Neural crest cell (in vitro differentiated cells): ENCODE data around the gene COP1. TPM values are rescaled to one million over a fixed set of nuclear protein-coding genes. Genes with fewer than 3 reads are reported as not detected.
"Not testable (repeated sequence)": the region's sequence is repeated elsewhere in the genome, so short reads cannot be mapped to it uniquely, and the experiment has no call there.

Source experiments
- DNase-seq: peaks from one replicate; pipeline ENCODE4 v3.0.0; 2021; ENCODE audit warnings: low read depth, mixed read lengths, low spot score
- H3K27ac Mint-ChIP-seq: one replicate; pipeline ENCODE4 v1.8.0; 2021; ENCODE audit warnings: mild to moderate bottlenecking, mixed read lengths; ENCODE audit not compliant: unreplicated experiment
- H3K27me3 Mint-ChIP-seq: 2 replicates; pipeline ENCODE4 v1.8.0; 2021; ENCODE audit warnings: low read depth, mild to moderate bottlenecking, mixed read lengths
- H3K36me3 Mint-ChIP-seq: 2 replicates; pipeline ENCODE4 v1.8.0; 2021; ENCODE audit warnings: low read depth, mild to moderate bottlenecking, mixed read lengths
- H3K4me1 Mint-ChIP-seq: 2 replicates; pipeline ENCODE4 v1.8.0; 2021; ENCODE audit warnings: mixed read lengths
- H3K4me3 Mint-ChIP-seq: one replicate; pipeline ENCODE4 v1.8.0; 2021; ENCODE audit warnings: mild to moderate bottlenecking, mixed read lengths
- H3K9me3 Mint-ChIP-seq: 2 replicates; pipeline ENCODE4 v1.8.0; 2021; ENCODE audit warnings: mixed read lengths
- CTCF ChIP-seq: fragments of 200-600 bp; sonication (generic); conservative IDR thresholded peaks from 2 replicates; pipeline ENCODE4 v1.5.0; 2021; ENCODE audit warnings: antibody characterized with exemption, mild to moderate bottlenecking
- total RNA-seq: library from RNA; stranded (reverse); gene quantifications from 2 replicates; pipeline ENCODE4 v1.2.1, GENCODE V29; 2021

The COP1 gene
- total RNA-seq, 1 donor from 2014 or later: 48.4 TPM

GRCh38 chr1:176205332-176205914 lies 1.7 kb downstream of the COP1 start:
- peaks cover 3% of the 10 kb centered on the region for H3K36me3 Mint-ChIP-seq
- no peaks in the 10 kb centered on the region for H3K9me3 Mint-ChIP-seq
- peaks cover 50% of the 10 kb centered on the region for H3K4me1 Mint-ChIP-seq
- peak overlapping the region; percentile 98 for H3K4me3 Mint-ChIP-seq
- H3K27me3 Mint-ChIP-seq: peaks cover 3% of the 10 kb centered on the region
- H3K27ac Mint-ChIP-seq: no peak overlapping the region
- no peak for DNase-seq
- no peak for TF ChIP-seq CTCF

GRCh38 chr1:176204655-176205054 lies 2.4 kb downstream of the COP1 start:
- H3K27me3 Mint-ChIP-seq, DNase-seq, H3K36me3 Mint-ChIP-seq, H3K27ac Mint-ChIP-seq, H3K9me3 Mint-ChIP-seq: not testable (repeated sequence)
- Mint-ChIP-seq H3K4me3 (peak overlapping the region; percentile 98), H3K4me1 (peaks cover 53% of the 10 kb centered on the region)

GRCh38 chr1:176203735-176204134 lies 3.4 kb downstream of the COP1 start:
- H3K27ac Mint-ChIP-seq: no peak overlapping the region
- TF ChIP-seq CTCF: no peak
- peaks cover 3% of the 10 kb centered on the region for H3K36me3 Mint-ChIP-seq
- H3K4me3 Mint-ChIP-seq: peak overlapping the region; percentile 5
- no peaks in the 10 kb centered on the region for H3K9me3 Mint-ChIP-seq
- peaks cover 53% of the 10 kb centered on the region for H3K4me1 Mint-ChIP-seq
- no peak for DNase-seq
- H3K27me3 Mint-ChIP-seq: peaks cover 3% of the 10 kb centered on the region

GRCh38 chr1:176201568-176201967 lies 5.5 kb downstream of the COP1 start:
- Mint-ChIP-seq H3K4me1 (peaks cover 43% of the 10 kb centered on the region), H3K9me3 (peaks cover 3% of the 10 kb centered on the region), H3K27ac (no peak overlapping the region), H3K36me3 (peaks cover 4% of the 10 kb centered on the region), H3K27me3 (no peaks in the 10 kb centered on the region), H3K4me3 (no peak overlapping the region)
- TF ChIP-seq CTCF: no peak
- no peak for DNase-seq

GRCh38 chr1:176199707-176200106 lies 7.4 kb downstream of the COP1 start:
- Mint-ChIP-seq H3K36me3 (peaks cover 5% of the 10 kb centered on the region), H3K9me3 (peaks cover 3% of the 10 kb centered on the region), H3K27ac (no peak overlapping the region), H3K27me3 (no peaks in the 10 kb centered on the region), H3K4me3 (no peak overlapping the region), H3K4me1 (peaks cover 34% of the 10 kb centered on the region)
- no peak for DNase-seq
- no peak for TF ChIP-seq CTCF

- peaks cover 5% of the 10 kb centered on the region for H3K36me3 Mint-ChIP-seq
- H3K4me1 Mint-ChIP-seq: peaks cover 26% of the 10 kb centered on the region
- H3K27me3 Mint-ChIP-seq: no peaks in the 10 kb centered on the region
- TF ChIP-seq CTCF: no peak
- H3K9me3 Mint-ChIP-seq: peaks cover 3% of the 10 kb centered on the region
- H3K27ac Mint-ChIP-seq: no peak overlapping the region
- no peak overlapping the region for H3K4me3 Mint-ChIP-seq
- no peak for DNase-seq
Observed at GRCh38 chr1:176198413-176198812, 8.7 kb downstream of the COP1 start.
